PFSK-1 (cell line): Measurements from ENCODE around the gene SLC27A6.

Source experiments
- POLR2AphosphoS5 ChIP-seq: IDR thresholded peaks from 2 replicates; pipeline ENCODE4 v1.6.1; 2012; ENCODE audit warnings: low read depth, mild to moderate bottlenecking, control low read depth, low read length, moderate library complexity
- REST ChIP-seq, 2 experiments: IDR thresholded peaks; 2 replicates each; pipeline versions ENCODE4 v1.6.1 to v1.8.0; 2011 to 2012; ENCODE audit warnings: low read depth in 2 of 2, low read length in 2 of 2, control low read depth in 1 of 2, inconsistent platforms in 1 of 2, mild to moderate bottlenecking in 1 of 2, moderate library complexity in 1 of 2; ENCODE audit not compliant: insufficient read depth in 1 of 2

GRCh38 chr5:129042306-129042705, 77.0 kb downstream of the SLC27A6 start:
- TF ChIP-seq POLR2AphosphoS5, result no peak
- no peak for TF ChIP-seq REST (IDR thresholded peaks at IDR 0.05; ENCODE audit: insufficient read depth in 1 of 2, low read depth in 2 of 2, low read length in 2 of 2)
